Fibroblast of upper back skin (primary cell): Measurements from ENCODE around the gene C15orf39.
A peak's percentile ranks its signal among the peaks of the same experiment; 100 is the strongest.

Experiments
- DNase-seq: peaks from one replicate; pipeline ENCODE4 v3.0.0-alpha.2; 2013

The C15orf39 gene

DNA sequence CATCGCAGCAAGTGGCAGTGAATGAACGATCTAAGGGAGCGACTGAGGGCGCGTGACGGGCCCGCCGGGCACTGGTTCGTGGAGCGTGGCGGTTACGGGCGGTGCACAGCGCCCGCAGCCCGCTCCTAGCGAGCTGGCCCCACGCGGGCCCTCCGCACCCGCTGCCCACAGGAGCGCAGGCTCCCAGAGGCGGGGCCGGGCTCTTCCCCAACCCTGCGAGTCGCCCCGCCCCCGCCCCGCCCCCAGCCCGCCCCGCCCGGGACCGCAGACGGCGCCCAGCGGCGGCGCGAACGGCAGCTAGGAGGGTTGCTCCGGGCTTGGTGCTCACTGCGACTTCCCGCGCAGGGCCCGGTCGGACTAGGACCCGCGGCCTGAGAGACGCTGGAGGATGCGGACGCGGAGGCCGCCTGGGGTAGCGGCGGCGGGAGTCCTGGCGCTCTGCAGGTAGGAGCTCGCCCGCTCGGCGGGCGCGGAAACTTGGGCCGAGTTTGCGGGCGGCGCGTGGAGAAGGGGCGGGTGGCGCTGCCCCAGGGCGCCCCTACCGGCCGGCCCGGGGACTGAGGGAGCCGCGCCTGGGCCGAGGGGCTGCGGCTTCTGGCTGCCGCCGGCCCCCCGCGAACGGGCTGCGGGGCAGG, at the start of gene C15orf39:
Gene C15orf39 (plus strand): TSS at position 267 of the 635 bp plus-strand sequence. CDS start 4,167 bp downstream, outside the sequence.
- DNase-seq = peak; percentile 64

DNA sequence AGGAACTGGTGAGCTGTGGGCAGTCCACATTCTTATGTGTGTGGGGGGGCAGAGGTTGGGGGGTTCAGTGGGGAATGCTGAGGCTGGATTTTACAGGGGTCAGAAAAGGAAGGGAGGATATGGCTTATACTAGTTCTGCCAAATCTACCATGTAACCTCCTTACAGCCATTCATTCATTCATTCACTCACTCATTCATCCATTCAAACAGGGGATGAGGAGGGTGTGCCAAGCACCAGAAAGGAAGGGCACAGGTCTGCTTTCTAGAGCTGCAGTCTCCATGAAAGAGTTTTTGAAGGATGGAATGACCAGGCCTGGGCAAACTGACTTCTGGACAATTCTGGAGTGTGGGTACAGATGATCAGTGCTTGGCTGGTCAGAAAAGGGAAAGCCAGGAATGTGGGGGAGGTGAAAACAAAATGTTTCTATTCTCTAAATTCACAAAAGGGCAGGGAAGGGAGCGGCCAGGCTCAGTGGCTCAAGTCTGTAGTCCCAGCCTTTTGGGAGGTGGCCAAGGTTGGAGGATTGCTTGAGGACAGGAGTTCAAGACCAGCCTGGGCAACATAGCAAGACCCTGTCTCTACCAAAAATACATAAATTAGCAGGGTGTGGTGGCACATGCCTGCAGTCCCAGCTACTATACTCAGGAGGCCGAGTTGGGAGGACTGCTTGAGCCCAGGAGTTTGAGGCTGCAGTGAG, 49.2 kb upstream of the C15orf39 start:
- DNase-seq = no peak

DNA sequence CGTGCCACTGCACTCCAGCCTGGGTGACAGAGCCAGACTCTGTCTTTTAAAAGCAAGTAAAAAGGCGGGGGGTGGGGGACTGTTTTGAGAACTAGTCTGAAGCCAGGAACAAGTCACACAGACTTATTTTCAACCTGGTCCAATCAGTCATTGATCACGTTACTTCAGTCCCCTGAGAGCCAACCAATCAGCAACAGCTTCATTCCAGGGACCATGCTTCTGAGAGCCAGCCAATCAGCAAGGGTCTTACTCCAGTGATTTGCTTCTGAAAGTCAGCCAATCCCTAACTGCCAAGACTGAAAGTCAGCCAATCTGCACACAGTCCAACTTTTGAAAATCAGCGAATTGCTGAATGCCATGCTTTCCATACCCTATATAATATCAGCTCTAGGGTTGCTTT, 48.6 kb upstream of the C15orf39 start:
- DNase-seq = peak; percentile 32

DNA sequence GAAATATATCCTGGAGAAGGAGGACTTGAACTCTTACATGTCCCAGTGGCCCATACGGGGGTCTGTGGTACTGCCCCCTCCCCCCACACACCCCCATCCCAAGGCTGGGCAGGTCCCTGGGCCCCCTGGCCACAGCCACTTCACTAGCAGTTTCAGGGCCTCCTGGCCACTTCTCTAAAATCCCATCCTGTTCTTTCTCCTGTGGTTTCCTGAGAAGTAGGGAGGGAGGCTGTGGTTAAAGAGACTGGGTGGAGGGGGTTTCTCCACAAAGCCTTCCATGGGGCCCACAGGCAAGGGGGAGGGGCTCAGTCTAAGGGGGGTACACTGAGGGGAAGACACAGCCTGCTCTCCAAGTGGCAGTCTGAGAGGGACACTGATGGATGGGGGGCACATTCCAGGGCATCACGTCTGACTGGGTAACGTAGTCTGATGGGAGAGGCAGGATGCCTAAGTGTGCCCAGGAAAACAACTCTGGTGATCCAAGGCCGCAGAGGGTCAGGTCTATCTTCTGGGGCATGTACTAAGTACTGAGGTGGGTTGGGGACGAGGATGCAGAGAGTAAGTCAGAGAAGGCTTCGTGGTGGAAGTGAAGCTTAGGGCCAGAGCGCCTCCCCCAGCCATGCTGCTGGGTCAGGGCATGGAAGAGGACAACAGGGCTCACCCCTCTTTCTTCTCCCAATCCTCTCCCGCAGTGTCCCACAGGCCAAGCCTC, 48.0 kb upstream of the C15orf39 start:
- DNase-seq = no peak

DNA sequence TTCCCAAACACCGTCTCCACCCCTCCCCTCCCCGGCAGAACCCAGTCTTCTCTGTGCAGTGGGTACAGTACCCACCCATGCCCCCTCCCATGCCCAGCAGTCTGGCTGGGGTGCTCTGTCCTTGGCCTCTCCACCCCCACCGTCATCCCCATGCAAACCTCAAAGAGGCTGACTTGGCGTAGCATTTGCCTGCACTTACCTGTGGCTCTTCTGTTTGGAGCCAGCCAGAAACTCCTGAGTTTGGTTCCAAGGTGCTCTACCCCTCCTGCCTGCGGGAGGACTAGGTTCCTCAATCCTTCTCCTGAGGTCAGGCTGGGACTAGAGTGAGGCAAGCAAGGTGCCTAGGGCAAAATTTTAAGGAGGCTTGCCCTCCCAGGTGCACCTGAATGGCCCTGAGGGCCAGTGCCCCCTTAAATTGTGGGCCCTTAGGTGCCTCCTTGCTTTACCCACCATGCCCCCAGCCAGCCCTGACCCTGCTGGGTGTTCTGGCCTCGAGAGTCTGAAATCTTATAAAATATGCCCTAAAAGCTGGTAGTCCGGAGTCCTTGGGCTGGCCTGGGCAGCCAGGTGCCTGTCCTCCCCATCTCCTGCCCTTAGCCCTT, 47.1 kb upstream of the C15orf39 start:
- no peak for DNase-seq

DNA sequence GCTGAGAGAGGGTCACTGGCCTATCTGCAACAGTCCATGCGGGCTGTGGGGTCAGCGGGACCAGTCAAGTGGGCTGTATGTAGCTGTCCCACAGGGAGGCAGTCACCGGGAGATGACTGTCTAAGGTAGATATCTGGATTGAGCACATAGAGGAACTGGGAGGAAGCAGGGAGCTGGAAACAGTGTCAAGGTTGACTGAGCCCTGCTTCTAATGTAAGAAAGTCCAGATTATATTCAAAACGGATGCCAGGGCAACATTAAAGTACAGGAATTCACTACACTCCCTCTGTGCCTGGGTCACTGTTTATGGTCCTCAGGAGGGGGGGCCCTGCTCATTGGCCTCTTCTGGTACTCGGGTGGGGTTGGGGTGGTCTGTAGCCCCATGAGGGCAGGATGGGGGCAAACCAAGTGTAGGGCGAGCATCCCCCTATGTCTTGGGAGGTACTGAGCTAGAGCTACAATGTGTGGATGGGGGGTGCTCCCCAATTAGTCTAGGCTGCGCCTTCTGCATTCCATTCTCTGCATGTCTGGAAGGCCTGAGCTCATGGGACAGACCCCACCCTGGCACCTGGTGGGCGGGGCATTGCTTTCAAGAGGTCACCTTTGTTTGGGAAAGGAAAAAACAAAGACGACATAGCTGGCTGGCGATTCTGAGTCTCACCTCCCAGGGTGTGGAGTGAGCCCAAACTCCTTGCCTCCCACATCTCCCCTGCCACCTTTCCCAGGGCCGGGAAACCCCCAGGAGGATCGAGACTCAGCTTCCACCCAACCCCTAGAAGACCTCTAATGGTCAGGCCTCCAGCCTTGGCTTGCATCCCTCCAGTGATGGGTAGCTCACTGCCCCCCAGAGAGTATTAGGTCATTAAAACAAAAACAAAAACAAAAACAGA, 45.1 kb upstream of the C15orf39 start:
- no peak for DNase-seq

DNA sequence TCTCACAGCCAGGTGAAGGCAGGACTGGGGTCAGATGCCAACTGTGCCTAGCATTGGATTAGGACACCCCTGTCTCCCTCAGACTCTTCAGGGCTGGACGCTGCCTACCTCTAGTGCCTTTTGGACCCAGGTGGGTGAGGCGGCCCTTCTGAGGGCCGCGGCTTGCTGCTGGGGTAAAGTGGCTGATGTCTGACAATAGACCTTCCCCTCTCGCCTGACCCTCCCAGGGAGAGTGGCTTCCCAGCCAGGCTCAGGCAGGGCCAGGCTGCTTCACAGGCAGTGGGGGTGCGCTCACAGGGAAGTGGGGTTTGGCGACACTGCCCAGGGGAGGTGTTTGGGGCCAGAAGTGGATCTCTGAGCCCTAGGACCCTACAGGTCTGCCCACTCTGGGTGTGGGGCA, 43.3 kb upstream of the C15orf39 start:
- DNase-seq = no peak

DNA sequence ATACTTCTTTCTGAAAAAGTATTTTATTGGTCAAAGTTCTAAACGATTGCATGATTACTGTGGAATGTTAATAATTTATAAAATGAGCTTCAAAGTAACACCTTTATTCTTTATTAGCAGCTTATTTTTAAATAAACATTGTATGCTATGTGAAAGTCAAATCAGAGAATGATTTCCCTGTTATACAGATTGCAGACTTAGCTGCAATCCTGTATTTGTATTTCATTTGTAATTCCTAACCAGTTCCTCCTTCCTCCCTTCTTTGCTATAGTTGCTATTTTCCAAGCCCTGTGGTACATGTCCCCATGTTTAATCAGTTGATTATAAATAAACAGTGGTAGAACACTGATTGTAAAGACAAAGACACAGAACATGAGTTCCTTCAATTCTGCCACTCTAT, 42.4 kb upstream of the C15orf39 start:
- no peak for DNase-seq

DNA sequence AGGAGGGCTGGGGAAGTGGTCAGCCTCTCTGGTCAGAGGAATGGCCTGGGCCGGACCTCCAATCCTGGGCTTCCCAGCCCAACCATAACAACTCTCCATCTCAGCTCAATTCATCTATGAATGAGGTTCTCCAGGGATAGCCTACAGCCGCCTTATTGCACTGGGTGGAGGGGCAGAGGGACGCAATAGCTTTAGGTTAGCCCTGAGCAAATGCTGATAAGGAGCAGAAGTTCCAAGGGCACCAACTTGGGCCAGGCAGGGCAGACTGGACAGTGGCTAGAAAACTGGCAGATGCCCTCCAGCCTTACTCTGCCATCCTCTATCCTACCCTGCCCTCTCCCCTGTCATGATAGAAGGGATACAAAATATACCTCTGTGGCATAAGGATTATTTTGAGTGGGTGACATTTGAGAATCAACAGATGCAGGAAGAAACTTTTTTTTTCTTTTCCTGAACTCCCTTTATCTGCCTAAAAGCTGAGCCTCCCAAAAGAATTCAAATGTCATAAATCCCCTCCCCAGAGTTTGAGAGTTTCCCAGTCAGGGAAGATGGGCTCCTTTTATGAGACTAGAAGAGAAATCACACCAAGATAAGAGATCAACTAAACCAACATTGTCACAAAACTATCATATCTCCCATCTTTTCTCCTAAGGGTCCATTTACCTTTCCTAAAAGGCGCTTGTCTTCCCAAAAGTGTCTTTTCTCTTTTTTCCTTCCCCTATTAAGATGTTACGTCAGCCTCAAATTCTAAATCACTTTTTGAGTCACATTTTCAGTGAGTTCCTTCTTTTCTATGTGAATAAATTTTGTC, 40.4 kb upstream of the C15orf39 start:
- DNase-seq = no peak

DNA sequence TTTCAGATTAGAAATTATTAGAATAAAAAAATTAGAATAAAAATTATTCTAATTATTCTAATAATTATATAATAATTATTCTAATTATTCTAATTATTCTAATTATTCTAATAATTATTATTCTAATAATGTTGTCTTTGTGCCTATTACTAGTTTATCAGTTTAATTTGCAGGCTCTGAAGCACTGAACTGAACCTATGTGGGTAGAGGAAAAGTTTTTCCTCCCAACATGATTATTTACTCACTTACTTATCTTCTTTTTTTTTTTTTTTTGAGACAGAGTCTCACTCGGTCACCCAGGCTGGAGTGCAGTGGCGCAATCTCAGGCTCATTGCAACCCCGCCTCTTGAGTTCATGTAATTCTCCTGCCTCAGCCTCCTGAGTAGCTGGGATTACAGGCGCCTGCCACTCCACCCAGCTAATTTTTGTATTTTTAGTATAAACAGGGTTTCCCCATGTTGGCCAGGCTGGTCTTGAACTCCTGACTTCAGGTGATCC, 39.7 kb upstream of the C15orf39 start:
- DNase-seq = no peak

DNA sequence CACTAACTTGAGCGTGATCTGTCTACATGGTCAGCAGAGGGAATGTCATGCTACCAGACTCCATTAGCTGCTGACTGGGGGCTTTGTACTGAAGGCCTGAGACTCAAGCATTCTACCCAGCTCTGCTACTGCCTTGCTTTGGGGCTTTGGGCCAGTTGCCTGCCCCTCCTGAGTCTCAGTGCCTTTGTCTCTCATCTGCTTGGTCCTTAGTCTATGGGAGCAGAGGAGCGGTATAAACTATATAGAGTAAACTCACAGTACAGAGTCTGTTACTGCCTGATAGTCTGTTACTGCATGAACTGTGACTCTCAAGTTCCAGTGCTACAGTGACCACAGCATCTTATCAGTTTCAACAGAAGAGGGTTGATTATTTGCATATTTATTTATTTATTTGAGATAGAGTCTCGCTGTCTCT, 38.5 kb upstream of the C15orf39 start:
- DNase-seq = no peak

DNA sequence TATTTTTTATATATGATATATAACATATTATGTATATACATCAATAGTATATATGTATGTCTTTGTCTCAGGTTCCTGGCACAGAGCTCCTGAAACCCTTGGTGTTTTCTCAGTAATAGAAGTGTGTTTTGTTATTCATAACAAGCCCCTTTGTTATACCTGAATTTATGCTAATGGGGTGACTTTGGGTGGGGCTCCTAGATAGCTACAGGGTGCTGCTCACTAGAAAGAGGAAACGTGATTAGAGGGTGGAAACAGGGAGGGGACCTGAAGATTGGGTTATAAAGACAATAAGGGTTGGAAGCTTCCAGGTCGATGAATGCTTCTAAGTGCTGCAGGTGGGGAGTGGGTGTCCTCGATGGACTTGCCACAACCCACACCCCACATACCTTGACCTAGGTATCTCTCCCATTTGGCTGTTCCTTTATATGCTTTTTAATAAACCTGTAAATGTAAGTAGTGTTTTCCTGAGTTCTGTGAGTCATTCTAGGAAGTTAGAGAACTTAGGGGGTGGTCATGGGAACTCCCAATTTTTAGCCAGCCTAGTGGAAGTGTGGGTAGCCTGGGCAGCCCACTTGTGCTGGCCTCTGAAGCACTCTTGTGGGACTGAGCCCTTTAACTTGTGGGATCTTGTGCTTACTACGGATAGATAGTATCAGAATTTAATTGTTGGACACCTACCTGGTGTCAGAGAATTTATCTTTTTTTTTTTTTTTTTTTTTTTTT, 36.9 kb upstream of the C15orf39 start:
- no peak for DNase-seq

DNA sequence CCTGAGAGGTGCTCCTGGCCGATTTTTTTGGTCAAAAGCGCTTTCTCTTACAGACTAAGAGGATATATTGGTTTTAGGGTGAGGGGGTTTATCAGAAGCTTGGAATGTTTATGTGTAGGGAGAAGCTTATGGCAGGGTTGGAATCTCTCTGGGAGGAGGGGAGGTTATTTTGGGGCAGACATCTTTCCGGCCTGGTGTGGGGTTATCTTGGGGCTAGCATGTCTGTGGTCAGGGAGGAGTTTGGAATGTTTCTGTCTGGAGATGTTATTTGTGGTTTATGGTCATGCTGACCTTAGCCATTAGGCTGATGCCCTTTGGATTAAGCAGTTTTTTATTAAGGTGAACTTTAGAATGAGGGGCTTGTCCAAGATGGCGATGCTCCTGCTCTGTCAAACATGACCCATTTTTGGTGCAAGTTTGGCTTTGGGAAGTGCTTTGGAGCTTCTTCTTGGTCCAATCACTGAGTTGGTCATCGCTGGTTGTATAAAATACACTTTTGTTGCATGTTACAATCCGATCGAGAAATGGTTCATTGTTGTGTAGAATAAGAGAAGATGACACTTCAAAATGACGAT, 35.1 kb upstream of the C15orf39 start:
- peak; percentile 15 for DNase-seq

DNA sequence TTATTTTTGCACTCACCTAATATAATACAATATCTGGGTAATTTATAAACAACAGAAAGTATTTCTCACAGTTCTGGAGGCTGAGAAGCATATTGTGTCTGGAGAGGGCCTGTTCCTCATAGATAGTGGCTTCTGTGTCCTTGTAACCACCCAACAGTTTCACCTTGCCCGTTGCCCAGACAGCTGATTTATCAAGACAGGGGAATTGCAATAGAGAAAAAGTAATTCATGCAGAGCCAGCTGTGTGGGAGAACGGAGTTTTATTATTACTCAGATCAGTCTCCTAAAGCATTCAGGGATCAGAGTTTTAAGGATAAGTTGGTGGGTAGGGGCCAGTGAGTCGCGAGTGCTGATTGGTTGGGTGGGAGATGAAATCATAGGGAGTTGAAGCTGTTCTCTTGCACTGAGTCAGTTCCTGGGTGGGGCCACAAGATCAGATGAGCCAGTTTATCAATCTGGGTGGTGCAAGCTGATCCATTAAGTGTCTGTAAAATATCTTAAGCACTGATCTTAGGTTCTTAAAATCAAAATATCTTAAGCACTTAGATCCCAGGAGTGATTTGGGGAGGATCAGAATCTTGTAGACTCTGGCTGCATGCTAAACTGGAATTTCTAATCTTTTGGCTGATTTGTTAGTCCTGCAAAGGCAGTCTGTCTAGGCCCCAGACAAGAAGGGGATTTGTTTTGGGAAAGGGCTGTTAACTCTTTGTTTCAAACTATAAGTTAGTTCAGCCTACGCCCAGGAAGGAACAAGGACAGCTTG, 33.9 kb upstream of the C15orf39 start:
- DNase-seq = peak; percentile 54

DNA sequence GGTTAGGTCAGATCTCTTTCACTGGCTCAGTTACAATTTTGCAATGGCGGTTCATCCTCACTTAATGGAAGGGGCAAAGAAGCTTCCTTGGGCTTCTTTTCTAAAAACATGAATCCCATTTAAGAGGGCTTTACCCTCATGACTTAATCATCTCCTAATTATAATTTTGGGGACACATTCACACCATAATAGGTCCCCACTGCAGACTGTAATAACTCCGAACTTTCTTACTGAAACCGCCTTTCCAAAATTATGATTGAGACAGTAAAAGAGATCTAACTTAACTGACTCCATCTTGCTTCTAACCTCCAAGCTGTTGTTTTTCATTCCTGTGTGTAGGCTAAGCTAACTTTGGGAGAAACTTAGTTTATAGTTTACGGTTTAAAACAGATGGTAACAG, 33.3 kb upstream of the C15orf39 start:
- DNase-seq = no peak

DNA sequence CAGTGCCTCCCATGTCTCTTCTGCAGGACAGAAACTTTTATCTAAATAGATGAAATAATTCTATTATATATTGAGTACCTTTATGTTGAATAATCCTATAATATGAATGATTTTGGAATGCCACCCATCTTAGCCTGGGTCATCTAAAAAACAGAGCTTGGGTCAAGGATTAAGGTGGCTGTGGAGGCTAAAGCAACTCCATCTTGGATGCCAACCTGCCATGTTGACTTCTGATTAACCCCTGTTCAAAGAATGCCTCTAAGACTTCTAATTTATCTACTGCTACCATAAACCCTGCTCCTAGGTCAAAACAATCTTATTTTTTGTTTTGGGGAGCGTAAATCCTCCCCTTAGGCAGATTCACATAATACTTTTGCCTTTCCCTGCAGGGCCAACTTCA, 31.5 kb upstream of the C15orf39 start:
- DNase-seq = no peak

DNA sequence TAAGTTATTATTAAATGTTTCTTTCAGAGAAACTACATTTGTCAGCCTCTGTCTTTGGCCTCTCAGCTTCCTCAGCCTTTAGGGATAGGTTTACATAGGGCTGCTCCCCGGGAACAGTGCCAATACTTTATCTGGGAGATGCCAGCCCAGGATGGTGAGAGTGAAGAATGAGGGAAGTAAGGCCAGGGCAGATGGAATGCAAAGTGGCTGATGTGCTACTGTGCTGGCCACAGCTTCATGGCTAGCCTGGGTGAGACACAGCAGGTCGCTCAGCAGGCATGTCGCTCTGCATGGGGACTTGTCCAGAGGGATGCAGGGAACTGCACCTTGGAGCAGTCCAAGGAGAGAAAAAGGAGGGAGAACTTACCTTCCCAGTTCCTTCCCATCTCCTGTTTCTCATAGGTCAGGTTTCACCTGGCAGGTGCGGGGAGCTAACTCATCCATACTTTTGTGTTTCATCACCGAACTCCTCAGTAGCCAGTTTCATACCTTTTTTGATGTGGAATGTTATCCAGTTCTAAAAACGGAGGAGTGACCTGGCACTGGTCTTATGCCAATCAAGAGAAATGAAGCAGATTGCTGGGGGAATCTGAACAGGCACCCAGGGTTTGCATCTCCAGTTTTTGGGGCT, 30.9 kb upstream of the C15orf39 start:
- DNase-seq = no peak

DNA sequence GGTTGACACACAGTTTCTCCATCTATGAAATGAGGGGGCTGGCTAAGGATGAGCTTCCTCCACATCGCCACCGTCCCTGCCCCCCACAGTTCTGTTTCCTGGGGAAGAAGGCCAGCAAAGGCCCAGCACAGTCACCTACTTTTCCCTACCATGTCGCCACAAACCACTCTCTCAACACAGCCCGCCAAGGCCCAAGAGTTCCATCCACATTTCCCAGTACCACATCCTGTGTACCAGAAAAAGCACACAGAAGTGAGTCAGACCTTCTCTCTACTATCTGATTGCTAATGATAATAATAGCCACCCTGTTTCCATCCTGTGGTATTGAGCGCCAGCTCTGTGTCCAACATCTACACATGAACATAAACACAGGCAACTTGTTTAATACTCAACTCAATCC, 30.3 kb upstream of the C15orf39 start:
- DNase-seq = peak; percentile 79

DNA sequence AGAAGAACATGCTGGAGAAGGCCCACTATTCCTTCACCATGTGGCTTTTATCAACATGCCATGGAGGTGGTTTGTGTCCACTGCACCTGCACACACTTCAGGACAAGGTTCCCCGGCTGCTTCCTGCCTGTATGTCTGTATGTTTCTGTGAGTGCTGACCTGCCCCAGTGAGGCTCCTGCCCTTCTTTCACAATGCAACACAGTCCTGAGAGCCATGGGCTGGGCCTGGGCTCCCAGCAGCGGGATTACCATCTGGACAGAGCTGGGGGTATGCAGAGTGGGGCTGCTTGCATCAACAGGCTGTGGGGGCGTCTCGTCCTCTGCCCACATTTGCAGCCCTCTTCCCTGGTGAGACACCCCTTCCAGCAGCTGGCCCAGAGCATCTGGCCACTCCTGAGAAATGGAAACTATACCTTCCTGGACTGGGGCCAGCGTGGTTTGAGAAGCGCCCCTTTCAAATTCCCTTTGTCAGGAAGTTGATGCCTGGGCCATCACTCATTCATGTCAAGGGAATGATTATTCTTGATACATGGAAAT, 29.3 kb upstream of the C15orf39 start:
- peak; percentile 24 for DNase-seq
